ENCODE data around the gene SLC15A3.

SLC15A3 gene

DNA sequence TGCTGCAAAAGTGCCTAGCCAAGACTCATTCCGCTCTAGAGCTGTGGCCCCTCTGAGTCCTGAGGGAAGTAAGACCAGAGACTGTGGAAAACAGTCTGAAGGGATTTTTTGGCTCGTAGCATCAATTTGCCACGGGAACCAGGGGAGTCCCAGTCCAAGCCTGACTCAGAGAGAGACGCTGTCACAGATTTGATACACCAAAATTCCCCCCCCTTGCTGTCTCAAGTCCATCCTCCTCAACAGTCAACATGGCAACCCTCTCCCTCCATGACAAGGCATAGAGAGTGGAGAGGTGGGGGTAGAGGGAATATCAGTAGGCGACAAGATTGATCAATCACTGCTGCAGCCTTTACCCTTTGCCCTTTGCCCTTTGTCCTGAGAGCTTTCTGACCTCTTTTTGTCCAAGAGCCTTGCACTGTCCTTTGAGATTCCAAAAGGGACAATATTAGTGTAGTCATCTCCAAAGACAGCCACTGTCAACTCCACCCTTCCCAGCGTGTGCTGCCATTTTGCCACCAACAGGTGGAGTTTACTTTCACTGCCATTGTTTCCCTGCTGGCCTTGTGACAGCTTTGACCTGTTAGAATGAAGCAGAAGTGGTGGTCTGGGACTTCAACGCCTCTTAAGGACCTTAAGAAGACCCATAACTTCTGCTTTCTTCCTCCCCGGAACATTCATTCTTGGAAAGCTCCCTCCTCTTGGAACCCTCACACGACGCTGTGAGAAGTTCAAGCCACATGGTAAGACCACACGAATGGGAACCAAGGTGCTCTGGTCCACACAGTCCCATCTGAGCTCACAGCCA is 7.3 kb downstream of the SLC15A3 start:
- Mint-ChIP-seq H3K4me1 (peaks cover 22% of the 10 kb centered on the region), H3K27ac (peak overlapping the region; percentile 2), H3K36me3 (peaks cover 10% of the 10 kb centered on the region), H3K9me3 (no peaks in the 10 kb centered on the region), H3K4me3 (no peak overlapping the region)
- ATAC-seq = peak; percentile 47
- no peak for DNase-seq (ENCODE audit: low spot score in 2 of 2)

DNA sequence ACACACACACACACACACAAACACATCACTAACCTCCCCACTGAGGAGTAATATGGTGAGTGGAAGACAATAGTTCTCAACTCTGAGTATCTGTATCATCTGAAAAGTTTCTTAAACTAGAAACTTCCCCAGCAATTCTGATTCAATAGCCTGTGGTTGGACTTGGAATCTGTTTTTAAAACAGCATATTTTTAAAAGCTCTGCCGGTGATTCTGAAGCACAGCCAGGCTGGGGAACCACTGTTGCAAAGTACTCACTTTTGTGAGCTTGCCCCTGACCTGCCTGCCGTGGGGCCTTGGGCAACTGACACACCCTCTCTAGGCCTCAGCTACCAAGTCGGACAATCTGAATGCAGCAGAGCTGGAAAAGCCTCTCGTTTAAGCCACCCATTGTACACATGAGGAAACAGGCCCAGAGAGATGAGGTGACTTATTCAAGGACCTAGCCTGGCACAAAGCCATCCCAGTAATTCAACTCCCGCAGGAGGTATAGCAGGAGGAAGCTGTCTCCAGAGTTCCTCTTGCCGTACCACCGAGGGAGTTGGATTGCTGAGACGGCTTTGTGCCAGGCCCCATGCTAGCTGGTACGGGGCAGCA is 8.9 kb downstream of the SLC15A3 start:
- Mint-ChIP-seq H3K4me3 (no peak overlapping the region), H3K9me3 (no peaks in the 10 kb centered on the region), H3K4me1 (peaks cover 11% of the 10 kb centered on the region), H3K27ac (no peak overlapping the region), H3K36me3 (peaks cover 10% of the 10 kb centered on the region)
- no peak for ATAC-seq
- no peak for DNase-seq (ENCODE audit: low spot score in 2 of 2)

DNA sequence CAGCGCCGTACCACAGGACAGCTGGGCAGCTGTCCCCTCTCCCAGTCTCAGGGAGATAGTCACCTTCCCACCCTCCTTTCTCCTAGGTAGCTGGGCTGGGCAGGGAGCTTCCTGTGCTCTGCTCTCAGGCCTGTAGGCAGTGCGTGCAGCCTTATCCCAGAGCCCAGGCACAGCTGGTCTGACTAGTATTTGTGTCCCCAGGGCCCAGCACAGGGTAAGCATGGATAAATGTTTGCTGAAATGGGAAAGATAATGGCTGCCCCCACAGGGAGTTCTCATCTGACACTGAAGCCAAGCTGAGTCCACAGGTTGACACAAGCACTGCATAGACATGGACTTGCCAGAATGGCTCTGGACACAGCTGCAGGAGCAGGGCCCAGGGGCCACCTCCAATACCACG is 9.8 kb downstream of the SLC15A3 start:
- Mint-ChIP-seq H3K36me3 (peaks cover 10% of the 10 kb centered on the region), H3K9me3 (no peaks in the 10 kb centered on the region), H3K4me3 (no peak overlapping the region), H3K27ac (no peak overlapping the region), H3K4me1 (peaks cover 11% of the 10 kb centered on the region)
- ATAC-seq (no peak), DNase-seq (ENCODE audit: low spot score in 2 of 2) (no peak)

DNA sequence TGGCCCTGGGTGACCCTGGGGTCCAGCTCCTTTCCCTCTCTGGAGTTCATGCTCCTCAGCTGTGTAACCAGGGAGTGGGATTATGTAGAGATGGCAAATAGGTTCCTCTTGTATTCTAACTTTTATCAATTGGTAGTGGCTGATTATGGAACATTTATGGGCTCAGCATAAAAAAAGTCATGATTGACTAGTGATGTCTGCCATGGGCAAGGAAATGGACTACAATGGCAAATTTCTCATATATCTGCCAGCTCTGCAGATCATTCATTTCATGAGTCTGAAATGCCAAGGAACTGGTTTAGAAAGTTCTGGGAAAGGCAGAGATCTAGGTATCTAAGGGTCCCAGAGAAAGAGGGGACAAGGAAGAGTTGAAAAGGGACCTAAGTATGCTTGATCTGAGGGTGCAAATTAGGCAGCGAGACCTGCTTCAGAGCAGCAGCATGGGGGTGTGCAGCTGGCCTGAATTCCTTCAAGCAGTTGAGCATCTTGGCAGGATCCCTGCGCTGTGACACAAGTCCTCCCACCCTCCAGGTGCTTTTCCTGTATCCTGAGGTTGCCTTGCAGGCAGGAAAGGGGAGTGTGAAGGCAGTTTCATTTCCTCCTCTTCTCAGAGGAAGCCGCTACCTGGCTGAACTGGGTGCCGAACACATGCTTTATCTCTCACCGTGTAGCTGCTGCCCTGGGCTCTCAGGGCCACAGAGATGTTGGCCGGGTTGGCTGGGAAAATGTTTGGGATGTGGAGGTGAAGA is 10.4 kb downstream of the SLC15A3 start:
- no peak for DNase-seq (ENCODE audit: low spot score in 2 of 2)
- no peak overlapping the region for H3K4me3 Mint-ChIP-seq
- H3K36me3 Mint-ChIP-seq = peaks cover 10% of the 10 kb centered on the region
- H3K9me3 Mint-ChIP-seq = no peaks in the 10 kb centered on the region
- H3K27ac Mint-ChIP-seq = peak overlapping the region; percentile 37
- H3K4me1 Mint-ChIP-seq = peaks cover 11% of the 10 kb centered on the region
- ATAC-seq = no peak

DNA sequence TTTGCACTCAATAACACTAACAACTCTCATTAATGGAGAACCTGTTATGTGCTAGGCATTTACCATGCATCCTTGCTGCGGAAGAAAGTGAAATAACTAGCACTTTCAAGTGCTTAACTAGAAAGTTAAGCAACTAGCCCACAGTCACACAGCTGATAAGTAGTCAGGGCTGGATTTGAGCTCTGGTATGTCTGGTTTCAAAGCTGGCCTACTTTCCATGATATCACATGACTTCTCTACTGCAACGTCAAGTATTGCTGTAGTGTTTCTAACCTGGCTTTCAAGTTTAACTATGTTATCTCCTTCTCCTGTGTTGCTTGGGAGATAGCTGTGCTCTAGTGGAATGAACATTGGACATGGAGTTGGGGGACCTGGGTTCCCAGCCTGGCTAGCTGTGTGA is 12.1 kb downstream of the SLC15A3 start:
- Mint-ChIP-seq H3K4me1 (peaks cover 7% of the 10 kb centered on the region), H3K27ac (no peak overlapping the region), H3K9me3 (no peaks in the 10 kb centered on the region), H3K36me3 (no peaks in the 10 kb centered on the region), H3K4me3 (no peak overlapping the region)
- no peak for DNase-seq (ENCODE audit: low spot score in 2 of 2)
- no peak for ATAC-seq

DNA sequence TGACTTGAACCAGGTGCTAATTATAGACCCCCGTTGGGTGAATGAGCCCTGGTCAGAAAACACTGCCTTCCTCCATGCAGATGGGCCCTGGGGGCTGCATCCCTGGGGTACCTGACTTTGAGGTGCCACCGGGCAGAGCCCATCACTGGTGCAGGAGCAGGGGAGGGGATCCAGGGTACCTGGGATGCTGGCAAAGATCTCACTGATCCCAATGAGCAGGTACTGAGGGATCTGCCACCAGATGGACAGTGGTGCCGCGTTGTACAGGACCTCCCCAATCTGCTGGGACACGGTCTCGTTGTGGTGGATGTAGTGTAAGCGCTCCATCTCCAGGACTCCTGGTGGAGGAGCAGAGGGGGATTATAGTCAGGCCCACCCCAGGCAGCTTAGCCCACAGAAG is 12.7 kb downstream of the SLC15A3 start:
- Mint-ChIP-seq H3K4me1 (peaks cover 2% of the 10 kb centered on the region), H3K36me3 (no peaks in the 10 kb centered on the region), H3K27ac (no peak overlapping the region), H3K4me3 (no peak overlapping the region), H3K9me3 (no peaks in the 10 kb centered on the region)
- ATAC-seq = no peak
- DNase-seq (ENCODE audit: low spot score in 2 of 2) = no peak

DNA sequence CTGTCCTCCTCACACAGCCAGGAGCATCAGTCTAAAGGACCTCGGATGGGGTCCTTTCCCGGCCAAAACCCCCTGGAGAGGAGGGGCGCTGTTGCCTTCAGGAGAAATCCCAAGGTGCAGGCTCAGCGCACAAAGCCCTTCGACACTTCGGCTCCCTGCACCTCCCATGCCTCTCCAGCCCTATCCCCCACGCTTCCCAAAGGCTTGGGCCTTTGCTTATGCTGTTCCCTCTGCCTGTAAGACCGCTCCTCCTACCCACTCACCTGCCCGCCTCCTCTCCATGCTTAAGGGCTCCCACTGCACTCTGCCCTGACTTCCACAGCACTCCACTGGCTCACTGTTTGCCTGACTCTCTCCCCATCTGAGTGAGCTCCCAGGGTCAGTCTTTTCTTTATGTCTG is 13.5 kb downstream of the SLC15A3 start:
- Mint-ChIP-seq H3K4me1 (no peaks in the 10 kb centered on the region), H3K27ac (no peak overlapping the region), H3K36me3 (no peaks in the 10 kb centered on the region), H3K4me3 (no peak overlapping the region), H3K9me3 (no peaks in the 10 kb centered on the region)
- ATAC-seq (no peak), DNase-seq (ENCODE audit: low spot score in 2 of 2) (no peak)

DNA sequence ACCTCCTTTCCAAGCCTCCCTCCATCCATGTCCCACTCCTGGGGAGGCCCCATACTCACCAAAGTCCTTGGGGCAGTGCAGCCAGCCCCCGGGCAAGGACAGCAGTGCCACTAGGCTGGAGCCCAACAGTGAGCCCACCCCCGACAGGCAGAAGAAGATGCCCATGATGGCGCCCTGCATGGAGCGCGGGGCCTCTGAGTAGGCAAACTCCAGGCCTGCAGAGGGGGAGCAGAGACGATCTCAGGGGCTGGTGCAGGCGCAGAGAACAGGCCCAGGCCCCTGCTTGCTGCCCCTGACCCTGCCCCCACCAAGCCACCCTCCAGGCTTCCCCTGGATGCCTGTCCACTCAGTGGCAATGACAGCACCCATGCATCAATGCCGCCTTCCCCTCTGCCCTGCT is 14.2 kb downstream of the SLC15A3 start:
- Mint-ChIP-seq H3K4me1 (no peaks in the 10 kb centered on the region), H3K9me3 (no peaks in the 10 kb centered on the region), H3K36me3 (no peaks in the 10 kb centered on the region), H3K27ac (no peak overlapping the region), H3K4me3 (no peak overlapping the region)
- DNase-seq (ENCODE audit: low spot score in 2 of 2) (no peak), ATAC-seq (no peak)

DNA sequence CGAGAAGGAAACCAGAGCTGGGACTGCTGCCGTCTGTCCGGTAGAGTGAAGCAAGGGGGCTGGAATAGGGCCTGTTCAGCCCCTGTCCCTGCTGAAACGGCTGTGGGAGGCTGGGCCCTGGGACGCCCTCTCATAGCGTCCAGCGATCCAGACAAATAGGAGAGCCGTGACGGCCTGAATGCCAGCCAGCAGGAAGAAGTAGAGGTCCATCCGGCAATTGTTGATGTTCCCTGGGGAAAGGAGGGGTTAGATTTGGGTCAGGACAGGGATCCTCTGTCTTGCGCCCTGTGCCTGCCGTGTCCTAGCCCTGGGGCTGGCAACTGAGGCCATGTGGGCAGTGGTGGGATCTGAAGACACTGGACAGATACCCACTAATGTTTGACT is 14.8 kb downstream of the SLC15A3 start:
- Mint-ChIP-seq H3K4me3 (no peak overlapping the region), H3K9me3 (no peaks in the 10 kb centered on the region), H3K4me1 (no peaks in the 10 kb centered on the region), H3K36me3 (no peaks in the 10 kb centered on the region), H3K27ac (no peak overlapping the region)
- no peak for ATAC-seq
- DNase-seq (ENCODE audit: low spot score in 2 of 2) = no peak

DNA sequence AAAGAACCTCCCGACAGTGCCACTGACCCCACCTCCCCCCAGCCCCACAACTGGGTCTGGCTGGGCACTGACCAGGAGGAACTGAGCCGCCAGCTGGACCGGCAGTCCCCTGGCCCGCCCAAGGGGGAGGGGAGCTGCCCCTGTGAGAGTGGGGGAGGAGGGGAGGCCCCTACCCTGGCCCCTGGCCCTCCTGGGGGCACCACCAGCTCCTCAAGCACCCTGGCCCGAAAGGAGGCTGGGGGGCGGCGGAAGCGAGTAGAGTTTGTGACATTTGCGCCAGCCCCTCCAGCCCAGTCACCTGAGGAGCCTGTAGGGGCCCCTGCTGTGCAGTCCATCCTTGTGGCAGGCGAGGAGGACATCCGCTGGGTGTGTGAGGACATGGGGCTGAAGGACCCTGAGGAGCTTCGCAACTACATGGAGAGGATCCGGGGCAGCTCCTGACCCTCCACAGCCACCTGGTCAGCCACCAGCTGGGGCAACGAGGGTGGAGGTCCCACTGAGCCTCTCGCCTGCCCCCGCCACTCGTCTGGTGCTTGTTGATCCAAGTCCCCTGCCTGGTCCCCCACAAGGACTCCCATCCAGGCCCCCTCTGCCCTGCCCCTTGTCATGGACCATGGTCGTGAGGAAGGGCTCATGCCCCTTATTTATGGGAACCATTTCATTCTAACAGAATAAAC is 15.4 kb downstream of the SLC15A3 start:
- ATAC-seq (no peak), DNase-seq (ENCODE audit: low spot score in 2 of 2) (no peak)
- Mint-ChIP-seq H3K36me3 (no peaks in the 10 kb centered on the region), H3K4me1 (no peaks in the 10 kb centered on the region), H3K27ac (no peak overlapping the region), H3K9me3 (no peaks in the 10 kb centered on the region), H3K4me3 (no peak overlapping the region)

DNA sequence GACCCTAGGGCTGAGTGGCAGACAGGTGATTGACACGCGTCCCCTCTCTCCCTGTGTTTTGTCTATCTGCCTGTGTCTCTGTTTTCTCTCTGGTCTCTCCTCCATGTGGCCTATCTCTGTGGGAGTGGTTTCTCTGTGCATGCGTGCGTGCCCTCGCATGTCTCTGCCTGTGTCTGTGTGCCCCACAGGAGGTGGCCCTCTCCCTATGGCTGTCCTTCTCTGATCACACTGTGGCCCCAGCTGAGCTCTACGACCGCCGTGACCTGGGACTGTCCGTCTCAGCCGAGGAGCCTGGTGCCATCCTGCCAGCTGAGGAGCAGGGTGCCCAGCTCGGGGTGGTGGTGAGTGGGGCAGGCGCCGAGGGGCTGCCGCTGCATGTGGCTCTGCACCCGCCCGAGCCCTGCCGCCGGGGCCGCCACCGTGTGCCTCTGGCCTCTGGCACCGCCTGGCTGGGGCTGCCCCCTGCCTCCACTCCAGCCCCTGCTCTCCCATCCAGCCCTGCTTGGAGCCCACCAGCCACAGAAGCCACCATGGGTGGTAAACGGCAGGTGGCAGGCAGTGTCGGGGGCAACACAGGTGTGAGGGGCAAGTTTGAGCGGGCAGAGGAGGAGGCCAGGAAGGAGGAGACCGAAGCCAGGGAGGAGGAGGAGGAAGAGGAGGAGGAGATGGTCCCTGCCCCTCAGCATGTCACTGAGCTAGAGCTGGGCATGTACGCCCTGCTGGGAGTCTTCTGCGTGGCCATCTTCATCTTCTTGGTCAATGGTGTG is 16.1 kb downstream of the SLC15A3 start:
- Mint-ChIP-seq H3K4me3 (no peak overlapping the region), H3K27ac (no peak overlapping the region), H3K36me3 (no peaks in the 10 kb centered on the region), H3K4me1 (no peaks in the 10 kb centered on the region), H3K9me3 (no peaks in the 10 kb centered on the region)
- peak; percentile 4 for ATAC-seq
- DNase-seq (ENCODE audit: low spot score in 2 of 2) = no peak

DNA sequence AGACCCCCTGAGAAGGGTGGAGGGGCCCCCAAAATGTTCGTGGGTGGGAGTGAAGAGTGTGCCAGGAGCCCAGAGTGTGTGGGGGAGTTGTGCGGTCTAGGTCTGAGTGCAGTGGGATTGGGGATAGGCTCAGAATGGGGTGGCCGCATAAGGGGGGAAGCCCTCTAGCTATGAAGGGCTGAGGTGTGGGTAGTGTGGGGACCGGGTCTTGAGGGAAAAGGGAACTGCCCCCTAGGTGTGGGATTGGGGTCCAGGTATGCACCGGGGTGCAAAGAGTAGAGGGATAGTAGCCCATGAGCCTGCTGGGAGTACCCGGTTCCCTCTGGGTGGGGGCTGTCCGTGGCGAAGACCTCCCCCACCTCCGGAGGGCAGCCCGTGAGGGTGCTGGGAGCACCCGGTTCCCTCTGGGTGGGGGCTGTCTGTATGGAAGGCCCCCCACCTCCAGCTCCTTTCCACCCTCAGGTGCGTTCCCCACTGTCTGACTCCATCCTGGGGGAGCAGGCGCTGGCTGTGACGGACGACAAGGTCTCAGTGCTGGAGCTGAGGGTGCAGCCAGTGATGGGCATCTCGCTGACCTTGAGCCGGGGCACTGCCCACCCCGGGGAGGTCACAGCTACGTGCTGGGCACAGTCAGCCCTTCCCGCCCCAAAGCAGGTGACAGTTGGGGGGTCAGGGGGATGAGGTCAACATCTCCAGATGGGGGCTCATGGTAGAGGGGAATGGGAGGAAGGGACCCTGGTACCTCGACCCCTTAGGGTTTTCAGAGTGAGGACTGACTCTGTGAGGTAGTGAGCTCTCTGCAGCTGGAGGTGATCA is 17.0 kb downstream of the SLC15A3 start:
- no peaks in the 10 kb centered on the region for H3K36me3 Mint-ChIP-seq
- H3K27ac Mint-ChIP-seq = no peak overlapping the region
- no peak for ATAC-seq
- no peaks in the 10 kb centered on the region for H3K4me1 Mint-ChIP-seq
- H3K9me3 Mint-ChIP-seq = no peaks in the 10 kb centered on the region
- H3K4me3 Mint-ChIP-seq = no peak overlapping the region
- no peak for DNase-seq (ENCODE audit: low spot score in 2 of 2)

DNA sequence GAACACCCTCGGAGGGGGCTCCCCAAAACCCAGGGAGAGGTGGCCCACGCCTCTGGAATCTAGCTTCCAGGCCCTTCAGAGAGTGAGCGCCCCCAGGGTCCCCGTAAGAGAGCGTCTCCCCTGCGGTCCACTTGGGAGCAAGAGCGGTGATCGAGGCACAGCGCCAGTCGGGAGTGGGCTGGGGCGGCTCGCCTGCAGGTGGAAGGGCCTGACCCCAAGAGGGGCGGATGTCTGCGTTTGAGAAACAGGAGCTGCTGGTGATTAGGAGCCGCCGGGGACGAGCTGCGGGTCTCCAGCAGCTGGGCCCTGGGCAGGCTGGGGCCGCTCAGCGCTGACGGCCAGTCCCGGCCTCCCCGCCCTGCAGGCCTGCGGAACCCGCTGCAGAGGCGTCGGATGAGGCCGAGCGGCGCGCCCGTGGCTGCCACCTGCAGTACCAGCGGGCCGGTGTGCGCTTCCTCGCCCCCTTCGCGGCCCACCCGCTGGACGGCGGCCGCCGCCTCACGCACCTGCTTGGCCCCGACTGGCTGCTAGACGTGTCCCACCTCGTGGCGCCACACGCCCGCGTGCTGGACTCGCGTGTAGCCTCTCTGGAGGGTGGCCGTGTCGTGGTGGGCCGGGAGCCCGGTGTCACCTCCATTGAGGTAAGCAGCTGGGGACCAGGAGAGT is 17.7 kb downstream of the SLC15A3 start:
- H3K4me1 Mint-ChIP-seq = no peaks in the 10 kb centered on the region
- H3K4me3 Mint-ChIP-seq = no peak overlapping the region
- no peaks in the 10 kb centered on the region for H3K36me3 Mint-ChIP-seq
- no peak overlapping the region for H3K27ac Mint-ChIP-seq
- ATAC-seq = no peak
- H3K9me3 Mint-ChIP-seq = no peaks in the 10 kb centered on the region
- no peak for DNase-seq (ENCODE audit: low spot score in 2 of 2)

All from stimulated activated effector memory CD8-positive, alpha-beta T cell treated with anti-CD3 and anti-CD28 coated beads, Interleukin-12 subunit alpha, Interleukin-12 subunit beta, amount 100 ng/mL, for 72 hours (primary cell).